GM12892 (cell line): ENCODE data around the gene PHEX.

ENCODE experiments used
- POLR2A ChIP-seq: IDR thresholded peaks from 2 replicates; pipeline ENCODE4 v1.6.1; 2011; ENCODE audit warnings: low read depth, low read length, control low read depth
- POLR2AphosphoS5 ChIP-seq: IDR thresholded peaks from 2 replicates; pipeline ENCODE4 v1.6.1; 2011; ENCODE audit warnings: low read depth, low read length, control low read depth
- TAF1 ChIP-seq: IDR thresholded peaks from 2 replicates; pipeline ENCODE4 v1.6.1; 2011; ENCODE audit warnings: low read depth, mild to moderate bottlenecking, control low read depth, low read length, borderline replicate concordance

DNA sequence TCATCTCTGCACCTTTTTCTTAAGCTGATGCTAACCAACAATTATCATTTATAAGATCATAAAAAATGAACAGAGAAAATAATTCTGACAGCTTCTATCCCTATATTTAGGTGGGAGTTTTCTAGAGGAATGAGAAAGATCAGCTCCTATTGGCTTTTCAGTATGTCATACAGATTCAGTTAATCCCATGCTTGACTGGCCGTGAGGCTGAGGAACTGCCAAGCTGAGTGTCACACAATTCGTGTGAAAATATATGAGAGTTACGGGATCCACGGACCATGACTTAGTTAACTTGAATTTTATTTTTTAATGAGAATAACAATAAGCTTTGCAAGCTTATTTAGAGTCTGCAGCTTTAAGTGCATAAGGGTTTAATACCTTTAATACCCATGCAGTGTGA, 37.5 kb downstream of the PHEX start:
- no peak for TF ChIP-seq POLR2AphosphoS5
- TF ChIP-seq POLR2A, result no peak
- no peak for TF ChIP-seq TAF1
